ENCODE results near the gene AATK.

AATK gene

DNA sequence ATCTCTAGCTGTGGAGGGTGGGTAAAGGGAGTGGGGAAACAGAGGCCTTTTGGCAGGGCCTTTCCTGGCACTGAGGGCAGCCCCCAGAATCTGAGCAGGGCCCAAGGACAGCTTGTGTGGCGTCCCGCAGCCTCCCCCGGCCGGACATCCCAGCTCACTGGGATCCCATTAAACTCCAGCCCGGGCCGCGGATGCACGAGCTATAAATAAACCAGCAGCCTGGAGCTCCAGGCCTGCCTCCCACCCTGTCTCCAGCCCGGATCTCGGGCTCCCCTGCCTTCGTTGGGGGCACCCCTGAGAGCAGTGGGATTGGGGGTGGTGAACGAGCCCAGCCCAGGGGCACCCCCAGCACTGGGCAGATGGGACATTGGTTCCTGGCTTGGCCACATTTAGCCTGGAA, 13.8 kb upstream of the AATK start:
- no peak for DNase-seq

DNA sequence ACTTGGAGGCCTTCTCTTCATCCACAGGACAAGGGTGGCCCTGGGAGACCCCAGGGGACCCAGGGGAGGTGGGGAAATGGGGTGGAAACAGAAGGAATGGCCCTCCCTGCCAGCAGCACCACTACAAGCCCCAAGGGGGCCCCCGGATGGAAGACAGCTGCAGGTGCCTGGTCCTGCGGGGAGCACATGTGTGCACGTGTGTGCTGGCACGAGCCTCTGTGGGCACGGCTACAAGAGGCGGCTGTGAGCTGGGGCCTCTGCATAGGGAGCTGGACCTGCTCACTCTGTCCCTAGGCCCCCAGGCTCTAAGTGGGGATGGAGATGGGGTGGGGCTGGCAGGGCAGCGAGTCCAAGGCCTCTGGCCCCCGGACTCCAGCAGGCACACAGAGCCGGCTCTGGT, 13.2 kb upstream of the AATK start:
- no peak for DNase-seq

DNA sequence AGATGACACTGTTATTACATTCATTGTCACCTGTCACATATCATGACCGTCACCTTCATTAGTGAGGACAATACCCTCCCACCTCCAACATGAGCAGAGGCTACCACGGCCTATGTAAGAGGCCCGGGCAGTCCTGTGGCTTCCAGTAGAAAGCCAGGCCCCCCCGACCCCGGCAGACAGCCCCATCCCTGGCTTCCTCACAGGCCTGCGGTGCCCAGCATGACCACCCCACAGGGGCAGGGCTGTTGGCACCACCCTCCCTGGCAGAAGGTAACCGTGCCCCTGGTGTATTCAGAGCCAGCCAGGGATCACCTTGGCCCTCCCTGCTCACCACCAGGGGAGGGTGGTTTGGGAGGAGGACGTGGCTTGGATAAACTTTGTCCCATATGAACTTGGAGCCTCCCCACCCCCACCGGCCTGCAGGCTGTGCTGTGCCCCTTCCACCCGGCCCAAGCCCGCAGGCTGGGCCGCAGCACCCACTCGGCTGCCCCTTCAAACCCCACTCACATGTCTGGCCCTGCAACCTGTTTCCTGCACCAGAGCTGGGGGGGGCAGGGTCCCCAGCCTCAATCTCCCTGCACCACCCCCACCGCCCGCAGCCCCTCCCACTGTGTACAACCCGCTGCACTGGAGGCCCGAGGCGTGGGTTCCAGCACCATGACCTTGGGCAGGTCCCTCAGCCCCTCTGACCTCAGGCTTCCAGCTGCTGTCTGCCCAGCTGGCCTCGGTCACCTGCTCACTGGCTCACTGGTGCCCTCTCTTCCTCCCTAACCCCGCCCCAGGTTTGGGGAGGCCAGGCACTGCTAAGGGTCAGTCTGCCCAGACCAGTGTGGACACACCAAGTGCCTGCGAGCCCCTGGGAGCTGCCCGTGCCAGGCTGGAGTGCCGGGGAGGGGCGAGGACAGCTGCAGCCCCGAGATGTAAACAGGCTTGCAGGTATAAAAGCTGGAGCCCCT, 12.4 kb upstream of the AATK start:
- no peak for DNase-seq

DNA sequence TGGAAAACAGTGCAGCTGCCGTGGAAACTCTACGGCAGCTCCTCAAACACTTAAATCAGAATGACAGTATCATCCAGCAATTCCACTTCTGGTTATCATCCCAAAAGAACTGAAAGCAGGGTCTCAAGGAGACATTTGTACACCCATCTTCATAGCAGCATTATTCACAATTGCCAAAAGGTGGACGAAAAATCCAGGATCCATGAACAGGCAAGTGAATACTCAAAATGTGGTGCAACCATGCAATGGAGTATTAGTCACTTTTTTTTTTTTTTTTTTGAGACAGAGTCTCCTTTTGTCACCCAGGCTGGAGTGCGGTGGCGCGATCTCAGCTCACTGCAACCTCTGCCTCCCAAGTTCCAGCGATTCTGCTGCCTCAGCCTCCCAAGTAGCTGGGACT, 10.6 kb upstream of the AATK start:
- DNase-seq: no peak

DNA sequence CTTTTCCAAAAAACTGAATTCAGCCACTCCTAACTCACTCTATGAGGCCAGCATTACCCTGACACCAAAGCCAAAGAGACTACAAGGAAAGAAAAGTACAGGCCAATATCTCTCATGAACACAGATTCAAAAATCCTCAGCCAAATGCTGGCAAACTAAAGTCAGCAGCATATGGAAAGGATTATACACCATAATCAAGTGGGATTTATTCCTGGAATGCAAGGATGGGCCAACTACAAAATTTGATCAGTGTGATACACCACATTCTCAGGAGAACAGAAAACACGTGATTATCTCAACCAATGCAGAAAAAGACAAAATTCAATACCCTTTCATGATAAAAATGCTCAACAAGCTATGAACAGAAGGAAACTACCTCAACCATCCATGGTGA, 7.7 kb upstream of the AATK start:
- no peak for DNase-seq

DNA sequence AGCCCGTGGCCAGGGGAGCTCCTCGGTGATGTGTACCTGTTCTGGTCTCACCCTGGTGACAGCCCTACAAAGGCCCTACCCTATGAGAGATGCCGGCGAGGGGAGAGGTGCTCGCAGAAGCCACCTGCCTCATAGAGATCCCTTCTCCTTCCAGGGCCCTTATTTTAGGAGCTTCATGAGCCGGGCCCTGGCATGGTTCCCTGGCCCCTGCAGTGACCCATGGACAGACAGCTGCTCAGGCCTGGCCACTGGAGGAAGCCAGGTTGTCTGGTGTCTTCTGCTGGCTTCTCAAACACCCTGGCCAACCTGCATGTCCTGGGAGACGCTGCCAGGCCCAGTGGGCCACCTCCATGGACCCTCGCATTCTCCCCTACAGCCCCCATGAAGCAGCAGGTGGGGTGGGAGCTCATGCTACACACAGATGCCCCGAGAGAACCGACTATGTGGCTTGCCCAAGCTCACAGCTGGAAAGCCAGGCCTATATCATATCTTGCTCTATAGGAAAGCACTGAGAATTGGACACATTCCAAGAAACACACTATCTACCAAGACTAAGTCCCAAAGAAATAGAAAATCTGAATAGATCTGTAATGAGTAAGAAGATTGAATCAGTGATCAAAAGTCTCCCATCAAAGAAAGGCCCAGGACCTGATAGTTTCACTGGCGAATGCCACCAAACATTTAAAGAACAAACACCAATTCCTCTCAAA, 7.2 kb upstream of the AATK start:
- no peak for DNase-seq

DNA sequence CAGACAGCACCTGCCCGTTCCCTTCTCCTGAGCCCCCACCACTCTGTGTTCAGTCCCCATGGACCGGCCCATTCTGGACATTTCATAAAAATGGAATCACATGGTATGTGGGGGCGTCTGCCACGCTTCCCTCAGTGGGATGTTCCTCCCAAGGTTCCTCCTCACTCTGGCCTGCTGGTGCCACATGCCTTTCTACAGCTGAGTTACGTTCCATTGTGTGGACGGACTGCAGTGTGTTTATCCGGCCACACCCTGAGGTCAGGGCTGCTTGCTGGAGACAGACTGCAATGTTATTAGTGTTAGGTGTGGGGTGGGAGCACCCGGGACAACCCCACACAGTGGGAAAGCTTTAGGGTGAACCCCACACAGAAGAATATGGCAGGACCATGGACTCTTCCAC, 5.9 kb upstream of the AATK start:
- DNase-seq: no peak

DNA sequence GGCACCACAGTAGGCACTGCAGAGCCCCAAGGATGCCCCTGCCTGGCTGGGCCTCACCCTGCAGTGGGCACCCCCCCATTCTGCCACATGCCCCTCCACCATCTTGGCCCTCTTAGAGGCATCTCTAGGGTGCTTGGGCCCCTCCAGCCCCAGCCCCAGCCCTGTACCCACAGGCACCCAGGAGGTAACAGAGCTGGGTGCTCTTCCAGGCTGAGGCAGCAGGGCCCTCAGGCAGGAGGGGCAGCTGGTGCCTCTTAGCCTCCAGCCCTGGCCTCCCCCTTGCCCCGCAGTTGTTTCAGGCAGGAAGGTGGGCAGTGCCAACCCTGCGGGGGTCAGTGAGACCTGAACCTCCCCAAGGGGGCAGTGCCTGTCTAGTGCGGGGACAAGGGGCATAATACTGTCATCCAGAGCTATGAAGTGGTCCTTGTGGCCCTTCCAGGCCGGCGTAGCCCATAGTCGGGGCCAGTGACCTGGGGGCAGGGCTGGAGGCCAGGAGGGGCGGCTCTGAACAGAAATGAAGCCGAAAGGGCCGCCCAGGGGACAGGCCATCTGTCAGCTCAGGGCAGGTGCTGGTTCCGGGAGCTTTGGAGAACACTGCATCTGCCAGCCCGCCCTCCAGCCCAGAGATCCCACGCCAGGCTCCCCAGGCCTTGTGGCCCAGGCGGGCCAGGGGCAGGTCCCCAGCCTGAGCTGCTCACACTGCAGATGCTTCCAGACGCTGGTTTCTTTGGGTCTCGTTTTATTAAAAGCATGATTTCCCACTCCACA, 4.9 kb upstream of the AATK start:
- DNase-seq: no peak

DNA sequence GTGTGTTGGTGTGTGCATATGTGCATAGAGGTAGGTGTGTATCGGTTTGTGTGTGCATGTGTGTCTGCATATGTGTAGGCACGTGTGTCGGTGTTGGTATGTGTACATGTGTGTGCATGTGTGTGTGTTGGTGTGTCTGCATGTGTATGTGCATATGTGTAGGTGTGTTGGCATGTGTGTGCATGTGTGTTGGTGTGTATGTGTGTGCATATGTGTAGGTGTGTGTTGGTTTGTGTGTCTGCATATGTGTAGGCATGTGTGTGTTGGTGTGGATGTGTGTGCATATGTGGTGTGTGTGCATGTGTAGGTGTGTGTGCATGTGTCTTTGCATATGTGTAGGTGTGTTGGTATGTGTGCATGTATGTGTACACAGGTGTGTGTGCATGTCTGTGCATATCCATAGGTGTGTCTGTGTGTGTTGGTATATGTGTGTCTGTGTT, 3.9 kb upstream of the AATK start:
- DNase-seq: no peak

DNA sequence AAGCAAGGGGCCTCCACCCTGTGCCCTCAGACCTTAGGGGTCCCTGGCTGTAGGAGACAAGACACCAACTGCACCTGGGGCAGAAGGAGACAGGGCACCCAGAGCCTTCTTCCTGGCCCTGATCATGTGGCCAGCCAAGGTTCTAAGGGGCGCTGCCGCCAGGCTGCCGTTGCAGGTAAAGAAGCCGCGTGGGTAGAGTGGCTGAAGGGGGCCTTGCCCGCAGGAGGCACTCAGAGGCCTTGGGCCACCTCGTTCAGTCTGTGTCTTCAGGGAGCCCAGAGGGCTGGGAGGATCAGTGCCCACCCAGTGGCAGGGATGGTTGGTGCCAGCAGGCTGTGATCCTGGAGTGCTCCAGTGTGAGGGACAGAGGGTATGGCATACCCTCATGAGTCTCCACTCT, 1.6 kb upstream of the AATK start:
- DNase-seq: no peak

DNA sequence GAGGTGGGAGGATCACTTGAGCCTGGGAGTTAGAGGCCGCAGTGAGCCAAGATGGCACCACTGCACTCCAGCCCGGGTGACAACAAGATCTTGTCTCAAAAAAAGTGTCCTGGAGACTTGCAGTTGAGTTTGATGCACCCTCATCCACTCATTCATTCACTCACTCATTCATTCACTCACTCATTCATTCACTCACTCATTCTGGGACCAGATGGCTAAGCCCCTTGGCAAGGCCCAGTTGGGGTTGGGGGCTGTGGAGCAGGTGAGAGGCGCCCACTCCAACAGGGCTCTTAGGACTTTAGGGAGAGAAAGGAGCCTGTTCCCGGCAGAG, 1.1 kb upstream of the AATK start:
- DNase-seq: no peak

DNA sequence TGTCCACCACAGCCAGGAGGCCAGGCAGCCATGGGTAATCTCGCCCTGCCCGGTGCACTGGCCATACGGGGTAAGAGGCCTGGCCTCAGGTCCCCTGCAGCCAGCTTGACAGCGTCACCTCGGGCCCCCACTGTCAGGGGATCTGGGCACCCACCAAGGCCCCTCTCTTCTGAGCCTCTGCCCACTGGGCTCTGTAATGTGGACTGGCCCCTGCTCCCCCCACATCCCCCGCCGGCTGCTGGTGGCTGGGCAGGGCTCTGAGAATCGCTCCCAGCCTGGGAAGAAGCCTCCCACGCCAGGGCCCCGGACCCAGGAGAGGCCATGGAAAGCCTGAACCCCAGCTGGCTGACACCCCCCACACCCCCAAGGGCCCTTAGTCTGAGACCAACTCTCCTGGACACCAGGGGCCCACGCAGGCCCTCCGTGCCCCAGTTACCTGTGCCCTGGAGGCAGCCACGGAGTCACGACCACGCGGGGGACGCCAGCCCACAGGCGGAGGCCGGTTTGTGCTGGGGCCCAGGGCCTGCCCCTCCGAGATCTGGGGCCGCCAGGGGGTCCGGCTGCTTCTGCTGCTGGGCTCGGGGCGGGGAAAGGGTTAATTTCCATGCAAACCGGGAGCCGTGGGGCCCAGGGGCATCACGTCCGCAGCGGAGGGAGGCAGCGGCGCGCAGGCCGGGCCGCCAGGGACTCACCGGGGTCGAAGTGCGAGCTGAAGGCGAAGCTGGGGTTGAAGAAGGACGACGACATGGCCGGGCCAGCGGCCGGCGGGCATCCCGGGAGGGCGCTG, 582 bp downstream of the AATK start, which contains the start of gene PVALEF:
TSS of gene PVALEF (plus strand) at position 262 of the 787 bp plus-strand sequence. CDS start 15,720 bp downstream, outside the sequence.
- DNase-seq: no peak

DNA sequence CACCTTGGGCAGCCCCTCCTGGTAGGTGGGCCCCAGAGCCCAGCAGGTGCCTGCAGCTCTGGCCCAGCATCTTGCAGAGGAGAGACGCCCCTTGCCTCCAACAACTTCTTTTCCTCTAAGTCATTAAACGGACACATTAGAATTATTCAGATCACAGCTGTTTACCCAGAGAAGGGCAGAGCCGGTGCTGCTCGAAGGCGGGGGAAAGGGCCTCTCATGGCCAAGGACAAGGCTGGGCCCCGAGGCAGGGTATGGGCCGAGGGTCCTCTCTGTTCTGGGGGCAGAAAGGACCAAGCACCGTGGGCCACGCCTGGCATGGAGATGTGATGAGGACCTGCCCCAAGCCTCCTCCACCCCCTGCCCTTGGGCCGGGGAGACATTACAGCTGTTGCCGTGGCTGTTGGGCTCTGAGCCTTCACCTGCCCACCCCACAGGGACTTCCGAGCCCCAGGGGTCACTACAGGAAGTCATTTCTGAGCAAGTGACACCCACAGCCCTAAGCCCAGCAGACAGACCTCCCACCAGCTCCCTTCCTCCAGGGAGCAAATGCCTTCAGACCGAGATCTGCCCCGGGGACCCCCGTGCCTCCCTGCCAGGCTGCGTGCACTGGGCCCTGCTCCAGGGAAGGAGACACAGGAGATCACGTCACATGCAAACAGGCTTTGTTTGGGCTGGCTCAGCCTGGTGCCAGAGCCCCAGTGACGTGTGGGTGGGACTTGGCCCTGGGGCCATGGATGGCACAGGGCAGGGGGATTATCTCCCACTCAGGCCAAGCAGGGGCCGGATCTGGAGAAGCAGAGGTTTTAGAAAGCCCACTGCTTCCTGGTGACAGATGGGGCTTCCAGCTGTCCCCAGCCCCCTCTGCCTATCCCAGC, 1.4 kb downstream of the AATK start:
- no peak for DNase-seq

DNA sequence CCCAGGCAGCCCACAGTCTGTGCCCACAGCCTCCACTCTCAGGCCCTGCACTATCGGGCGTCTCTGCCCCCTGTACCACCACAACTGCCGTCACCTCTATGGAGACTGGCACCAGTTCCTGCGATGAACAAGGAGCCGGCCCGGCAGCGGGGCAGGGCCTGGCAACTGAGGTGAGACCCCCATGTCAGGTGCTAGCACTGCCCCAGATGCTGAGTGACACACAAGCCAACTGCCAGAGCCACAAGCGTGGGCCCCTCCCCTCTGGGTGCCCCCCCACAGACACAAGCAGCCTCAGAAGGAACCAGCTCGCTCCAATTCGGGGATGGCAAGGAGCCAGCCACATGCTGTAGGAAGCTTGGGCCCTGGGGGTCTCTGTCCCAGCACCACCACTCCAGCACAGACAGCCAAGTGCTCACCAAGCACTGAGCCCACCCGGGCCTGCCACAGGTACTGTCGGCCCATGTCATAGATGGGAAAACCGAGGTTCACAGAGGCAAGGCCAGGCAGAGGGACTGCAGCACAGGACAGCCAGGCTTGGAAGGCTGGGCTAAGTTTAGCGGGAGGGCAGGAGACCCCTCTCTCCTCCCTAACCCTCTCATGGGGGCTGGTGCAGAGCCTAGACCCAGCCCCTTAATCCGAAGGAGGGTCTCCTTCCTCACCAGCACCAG, 2.2 kb downstream of the AATK start:
- no peak for DNase-seq

DNA sequence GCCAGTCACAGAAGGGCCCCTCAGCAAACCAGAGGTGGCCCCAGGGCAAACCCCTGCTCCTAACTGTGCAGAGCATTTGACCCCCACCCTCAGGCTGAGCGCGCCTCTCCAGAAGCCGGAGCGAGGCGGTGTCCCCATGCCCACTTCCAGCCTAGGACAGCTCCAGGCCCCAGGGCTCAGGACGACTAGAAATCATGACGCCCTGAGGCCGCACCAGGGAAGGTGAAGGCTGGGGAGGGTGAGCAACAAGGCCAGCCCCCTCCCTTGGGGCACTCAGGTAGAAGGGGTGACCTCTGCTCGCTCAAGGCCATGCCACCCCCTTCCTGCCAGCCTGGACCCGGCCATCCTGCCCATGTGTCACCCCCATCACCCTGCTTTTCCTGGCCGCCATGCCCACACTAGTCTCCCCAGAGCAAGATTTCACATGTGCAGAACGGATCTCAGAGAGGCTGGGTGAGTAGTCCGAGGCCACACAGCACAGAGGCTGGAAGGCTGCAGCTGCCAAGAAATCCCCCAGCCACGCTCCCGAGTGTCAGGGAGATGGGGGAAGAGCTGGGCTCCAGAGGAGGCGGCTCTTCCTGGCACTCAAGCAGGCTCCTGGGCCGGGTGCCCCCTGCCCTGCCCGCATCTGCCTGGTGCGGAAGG, 2.8 kb downstream of the AATK start:
- no peak for DNase-seq

DNA sequence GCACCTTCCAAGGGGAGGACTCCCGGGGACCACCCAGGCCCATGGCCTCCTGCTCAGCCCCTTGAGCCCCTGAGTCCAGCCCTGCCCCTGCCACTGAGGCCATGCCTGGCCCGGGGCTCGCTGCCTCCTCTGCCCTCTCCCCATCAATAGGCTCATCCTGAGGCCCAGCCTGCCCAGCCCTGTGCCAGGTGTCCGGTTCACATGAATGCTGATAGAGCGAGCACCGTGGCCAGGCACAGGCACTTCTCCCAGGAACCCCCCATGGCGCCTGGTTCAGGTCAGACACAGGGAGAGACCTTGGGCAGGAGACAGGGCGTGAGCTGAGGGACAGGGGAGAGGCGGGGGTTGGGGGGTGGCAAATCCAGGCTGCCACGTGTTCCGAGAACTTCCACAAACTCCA, 3.5 kb downstream of the AATK start:
- no peak for DNase-seq

DNA sequence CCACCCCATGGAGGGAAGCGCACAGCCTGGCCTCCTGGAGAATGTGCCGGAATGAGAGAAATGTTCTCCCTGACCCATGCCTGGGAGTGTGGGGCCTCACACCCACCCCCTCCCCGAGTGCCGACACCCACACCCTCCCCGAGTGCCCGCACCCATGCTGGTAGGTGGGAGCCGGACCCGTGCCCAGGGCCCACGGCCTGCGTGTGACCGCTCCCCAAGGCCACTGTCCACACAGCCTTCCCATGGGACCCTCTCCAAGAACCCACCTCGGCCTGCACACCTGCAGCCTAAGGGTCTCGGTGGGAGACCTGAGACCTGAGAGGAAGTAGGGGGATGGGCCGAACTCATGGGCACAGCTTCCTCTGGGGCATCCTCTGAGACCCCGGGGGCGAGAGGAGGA, 4.0 kb downstream of the AATK start:
- no peak for DNase-seq

DNA sequence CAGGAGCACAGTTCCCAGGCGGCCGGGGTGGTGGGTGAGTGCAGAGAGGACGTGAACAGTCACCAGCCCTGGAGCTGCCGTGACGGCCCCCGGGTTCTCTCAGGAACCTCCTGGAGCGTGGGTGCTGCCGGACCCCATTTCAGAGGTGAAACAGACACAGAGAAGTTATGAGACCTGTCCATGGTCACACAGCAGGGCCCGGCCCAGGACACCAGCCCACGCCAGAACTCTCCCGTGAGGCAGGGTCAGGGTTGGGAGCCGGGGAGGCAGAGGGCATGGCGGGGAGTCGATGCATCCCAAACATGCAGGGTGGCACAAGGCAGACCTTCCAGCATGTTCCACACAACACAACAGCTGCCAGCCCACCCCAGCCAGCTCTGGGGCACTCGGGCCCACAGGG, 4.5 kb downstream of the AATK start:
- DNase-seq: no peak

DNA sequence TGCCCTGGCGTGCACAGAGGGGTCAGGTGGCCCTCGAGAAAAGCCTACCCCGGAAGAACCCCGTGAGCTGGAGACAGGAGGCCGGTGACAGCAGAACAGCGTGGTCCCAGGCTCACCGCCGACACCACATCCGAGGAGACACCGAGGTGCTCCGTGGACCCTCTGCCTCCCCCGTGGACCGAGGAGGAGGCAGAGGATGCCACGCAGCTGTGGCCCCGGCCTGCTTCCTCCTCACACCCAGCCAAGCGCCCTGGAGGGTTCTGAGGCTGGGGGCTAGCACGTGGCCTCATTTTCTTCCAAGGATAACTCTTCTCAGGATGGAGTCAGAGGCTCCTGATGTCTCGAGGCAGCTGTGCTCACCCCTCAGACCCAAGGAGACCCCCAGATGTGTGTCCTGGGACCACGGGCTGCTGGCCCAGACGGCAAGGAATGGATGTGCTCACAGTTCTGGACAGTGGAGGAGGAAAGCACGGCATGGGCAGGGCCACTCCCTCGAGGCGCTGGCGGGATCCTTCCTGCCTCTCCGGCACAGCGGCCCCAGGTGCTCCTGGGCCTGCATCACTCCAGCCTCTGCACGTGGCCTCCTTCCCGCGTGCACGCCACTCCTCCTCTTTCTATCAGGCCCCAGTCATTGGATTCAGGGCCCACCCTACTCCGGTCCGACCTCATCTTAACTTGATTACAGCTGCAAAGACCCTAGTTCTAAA, 5.1 kb downstream of the AATK start:
- no peak for DNase-seq

DNA sequence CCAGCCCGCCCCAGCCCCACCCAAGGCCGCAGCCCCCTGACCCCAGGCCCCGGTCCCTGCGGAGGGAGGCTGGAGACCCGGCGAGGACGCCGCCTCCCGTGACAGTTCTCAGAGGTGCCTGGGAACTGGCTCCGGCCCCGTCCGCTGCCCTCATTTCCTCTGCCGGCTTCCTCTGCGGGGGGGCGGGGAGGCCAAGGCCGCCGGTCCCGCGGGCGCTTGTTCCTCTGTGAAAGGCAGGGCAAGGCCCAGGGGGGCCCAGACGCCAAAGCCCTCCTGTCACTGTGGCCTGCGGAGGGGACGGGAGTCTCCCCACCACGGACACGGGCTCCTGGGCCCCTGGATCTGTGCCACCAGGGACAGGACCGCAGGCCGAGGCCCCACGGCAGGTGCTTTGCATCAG, 5.7 kb downstream of the AATK start:
- DNase-seq: no peak
